ENCODE data around the gene FILIP1. TPM values are rescaled to one million over a fixed set of nuclear protein-coding genes. Genes with fewer than 3 reads are reported as not detected.
"Not testable (repeated sequence)": the region's sequence is repeated elsewhere in the genome, so short reads cannot be mapped to it uniquely, and the experiment has no call there.

FILIP1 gene
- total RNA-seq, 1 experiment from 2014 or later: 2.9 TPM

DNA sequence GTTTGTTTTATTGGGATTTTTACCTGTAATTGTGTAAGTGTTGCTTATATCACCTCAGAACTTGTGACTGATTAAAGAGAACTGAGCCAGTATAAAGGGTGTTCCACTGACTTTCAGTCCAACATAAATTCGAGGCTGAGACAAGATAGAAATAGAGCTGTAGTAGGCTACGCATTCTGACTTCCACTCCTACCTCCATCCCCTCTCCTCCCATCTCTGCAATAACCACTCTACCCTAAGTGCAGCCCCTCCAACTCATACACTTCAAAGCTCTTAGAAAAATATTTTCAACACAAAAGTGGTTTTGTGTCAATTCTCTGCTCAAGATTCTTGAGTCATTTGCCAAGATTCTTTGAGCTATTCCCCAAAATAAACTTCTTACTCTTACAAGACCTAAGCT, 48.7 kb downstream of the FILIP1 start (continued):
- TF ChIP-seq, protein P1, sequence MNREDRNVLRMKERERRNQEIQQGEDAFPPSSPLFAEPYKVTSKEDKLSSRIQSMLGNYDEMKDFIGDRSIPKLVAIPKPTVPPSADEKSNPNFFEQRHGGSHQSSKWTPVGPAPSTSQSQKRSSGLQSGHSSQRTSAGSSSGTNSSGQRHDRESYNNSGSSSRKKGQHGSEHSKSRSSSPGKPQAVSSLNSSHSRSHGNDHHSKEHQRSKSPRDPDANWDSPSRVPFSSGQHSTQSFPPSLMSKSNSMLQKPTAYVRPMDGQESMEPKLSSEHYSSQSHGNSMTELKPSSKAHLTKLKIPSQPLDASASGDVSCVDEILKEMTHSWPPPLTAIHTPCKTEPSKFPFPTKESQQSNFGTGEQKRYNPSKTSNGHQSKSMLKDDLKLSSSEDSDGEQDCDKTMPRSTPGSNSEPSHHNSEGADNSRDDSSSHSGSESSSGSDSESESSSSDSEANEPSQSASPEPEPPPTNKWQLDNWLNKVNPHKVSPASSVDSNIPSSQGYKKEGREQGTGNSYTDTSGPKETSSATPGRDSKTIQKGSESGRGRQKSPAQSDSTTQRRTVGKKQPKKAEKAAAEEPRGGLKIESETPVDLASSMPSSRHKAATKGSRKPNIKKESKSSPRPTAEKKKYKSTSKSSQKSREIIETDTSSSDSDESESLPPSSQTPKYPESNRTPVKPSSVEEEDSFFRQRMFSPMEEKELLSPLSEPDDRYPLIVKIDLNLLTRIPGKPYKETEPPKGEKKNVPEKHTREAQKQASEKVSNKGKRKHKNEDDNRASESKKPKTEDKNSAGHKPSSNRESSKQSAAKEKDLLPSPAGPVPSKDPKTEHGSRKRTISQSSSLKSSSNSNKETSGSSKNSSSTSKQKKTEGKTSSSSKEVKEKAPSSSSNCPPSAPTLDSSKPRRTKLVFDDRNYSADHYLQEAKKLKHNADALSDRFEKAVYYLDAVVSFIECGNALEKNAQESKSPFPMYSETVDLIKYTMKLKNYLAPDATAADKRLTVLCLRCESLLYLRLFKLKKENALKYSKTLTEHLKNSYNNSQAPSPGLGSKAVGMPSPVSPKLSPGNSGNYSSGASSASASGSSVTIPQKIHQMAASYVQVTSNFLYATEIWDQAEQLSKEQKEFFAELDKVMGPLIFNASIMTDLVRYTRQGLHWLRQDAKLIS (CRISPR knock-in tag; IDR thresholded peaks at IDR 0.05; ENCODE audit: borderline replicate concordance): no peak
- TF ChIP-seq CREB1 (CRISPR knock-in tag; IDR thresholded peaks at IDR 0.05): no peak
- TF ChIP-seq ZNF671 (CRISPR knock-in tag; IDR thresholded peaks at IDR 0.05): no peak
- TF ChIP-seq NFE2L1 (CRISPR knock-in tag; IDR thresholded peaks at IDR 0.05): no peak
- TF ChIP-seq, protein P2, sequence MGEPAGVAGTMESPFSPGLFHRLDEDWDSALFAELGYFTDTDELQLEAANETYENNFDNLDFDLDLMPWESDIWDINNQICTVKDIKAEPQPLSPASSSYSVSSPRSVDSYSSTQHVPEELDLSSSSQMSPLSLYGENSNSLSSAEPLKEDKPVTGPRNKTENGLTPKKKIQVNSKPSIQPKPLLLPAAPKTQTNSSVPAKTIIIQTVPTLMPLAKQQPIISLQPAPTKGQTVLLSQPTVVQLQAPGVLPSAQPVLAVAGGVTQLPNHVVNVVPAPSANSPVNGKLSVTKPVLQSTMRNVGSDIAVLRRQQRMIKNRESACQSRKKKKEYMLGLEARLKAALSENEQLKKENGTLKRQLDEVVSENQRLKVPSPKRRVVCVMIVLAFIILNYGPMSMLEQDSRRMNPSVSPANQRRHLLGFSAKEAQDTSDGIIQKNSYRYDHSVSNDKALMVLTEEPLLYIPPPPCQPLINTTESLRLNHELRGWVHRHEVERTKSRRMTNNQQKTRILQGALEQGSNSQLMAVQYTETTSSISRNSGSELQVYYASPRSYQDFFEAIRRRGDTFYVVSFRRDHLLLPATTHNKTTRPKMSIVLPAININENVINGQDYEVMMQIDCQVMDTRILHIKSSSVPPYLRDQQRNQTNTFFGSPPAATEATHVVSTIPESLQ (CRISPR knock-in tag; IDR thresholded peaks at IDR 0.05): no peak
- no peak for TF ChIP-seq MXD4 (CRISPR knock-in tag; IDR thresholded peaks at IDR 0.05; ENCODE audit: borderline replicate concordance)
- TF ChIP-seq, protein P3, sequence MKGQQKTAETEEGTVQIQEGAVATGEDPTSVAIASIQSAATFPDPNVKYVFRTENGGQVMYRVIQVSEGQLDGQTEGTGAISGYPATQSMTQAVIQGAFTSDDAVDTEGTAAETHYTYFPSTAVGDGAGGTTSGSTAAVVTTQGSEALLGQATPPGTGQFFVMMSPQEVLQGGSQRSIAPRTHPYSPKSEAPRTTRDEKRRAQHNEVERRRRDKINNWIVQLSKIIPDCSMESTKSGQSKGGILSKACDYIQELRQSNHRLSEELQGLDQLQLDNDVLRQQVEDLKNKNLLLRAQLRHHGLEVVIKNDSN (CRISPR knock-in tag; IDR thresholded peaks at IDR 0.05): no peak

DNA sequence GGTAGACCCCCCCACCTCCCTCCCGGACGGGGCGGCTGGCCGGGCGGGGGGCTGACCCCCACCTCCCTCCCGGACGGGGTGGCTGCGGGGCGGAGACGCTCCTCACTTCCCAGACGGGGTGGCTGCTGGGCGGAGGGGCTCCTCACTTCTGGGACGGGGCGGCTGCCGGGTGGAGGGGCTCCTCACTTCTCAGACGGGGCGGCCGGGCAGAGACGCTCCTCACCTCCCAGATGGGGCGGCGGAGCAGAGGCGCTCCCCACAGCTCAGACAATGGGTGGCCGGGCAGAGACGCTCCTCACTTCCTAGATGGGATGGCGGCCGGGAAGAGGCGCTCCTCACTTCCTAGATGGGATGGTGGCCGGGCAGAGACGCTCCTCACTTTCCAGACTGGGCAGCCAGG, 51.7 kb downstream of the FILIP1 start:
- H3K4me1 Mint-ChIP-seq; POLR2A ChIA-PET; CTCF ChIA-PET; H3K9me3 Mint-ChIP-seq; H3K4me3 Mint-ChIP-seq; H3K36me3 Mint-ChIP-seq; DNase-seq (ENCODE audit: low spot score); ATAC-seq; H3K27me3 Mint-ChIP-seq (ENCODE audit: low read depth); H3K27ac Mint-ChIP-seq: not testable (repeated sequence)

DNA sequence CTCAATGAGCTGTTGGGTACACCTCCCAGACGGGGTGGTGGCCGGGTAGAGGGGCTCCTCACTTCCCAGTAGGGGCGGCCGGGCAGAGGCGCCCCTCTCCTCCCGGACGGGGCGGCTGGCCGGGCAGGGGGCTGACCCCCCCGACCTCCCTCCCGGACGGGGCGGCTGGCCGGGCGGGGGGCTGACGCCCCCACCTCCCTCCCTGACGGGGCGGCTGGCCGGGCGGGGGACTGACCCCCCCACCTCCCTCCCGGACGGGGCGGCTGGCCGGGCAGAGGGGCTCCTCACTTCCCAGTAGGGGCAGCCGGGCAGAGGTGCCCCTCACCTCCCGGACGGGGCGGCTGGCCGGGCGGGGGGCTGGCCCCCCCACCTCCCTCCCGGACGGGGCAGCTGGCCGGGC, 52.1 kb downstream of the FILIP1 start:
- H3K27me3 Mint-ChIP-seq (ENCODE audit: low read depth); H3K4me3 Mint-ChIP-seq; CTCF ChIA-PET; H3K9me3 Mint-ChIP-seq; H3K4me1 Mint-ChIP-seq; DNase-seq (ENCODE audit: low spot score); H3K27ac Mint-ChIP-seq; H3K36me3 Mint-ChIP-seq; POLR2A ChIA-PET; ATAC-seq: not testable (repeated sequence)

DNA sequence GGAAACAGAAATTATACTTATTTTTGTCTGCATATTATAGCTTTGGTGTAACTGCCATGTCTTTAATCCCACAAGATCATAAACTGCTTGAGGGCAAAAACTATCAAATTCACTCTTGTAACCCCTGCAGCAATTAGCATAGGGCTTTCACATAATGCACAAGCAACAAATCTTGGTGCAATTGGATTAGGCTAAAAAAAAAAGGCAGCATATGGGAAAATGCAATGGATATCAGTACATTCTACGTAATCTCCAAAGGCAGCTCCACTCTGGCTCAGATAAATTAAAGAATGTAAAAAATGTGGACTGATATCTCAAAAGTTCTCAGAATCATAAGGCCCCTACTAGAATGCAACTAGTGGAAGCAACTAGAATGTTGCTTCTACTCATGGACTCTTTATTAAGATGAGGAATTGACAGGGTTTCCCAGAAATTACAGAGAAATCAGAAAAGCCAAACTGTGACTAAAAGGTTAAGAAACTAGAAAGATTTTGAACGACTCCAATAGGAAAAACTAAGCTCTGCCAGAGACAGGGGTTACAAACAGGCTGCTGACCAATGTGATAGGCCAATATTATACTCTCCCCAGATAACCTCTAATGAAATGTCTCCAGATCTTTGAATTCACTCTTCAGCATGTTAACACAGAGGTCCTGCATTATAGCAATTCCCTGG, 55.0 kb downstream of the FILIP1 start:
- H3K36me3 Mint-ChIP-seq: peaks cover 3% of the 10 kb centered on the region
- DNase-seq (ENCODE audit: low spot score) (no peak), ATAC-seq (no peak)
- ChIA-PET CTCF (no interaction called here), POLR2A (no interaction called here)
- H3K4me1 Mint-ChIP-seq: no peaks in the 10 kb centered on the region
- H3K9me3 Mint-ChIP-seq: peaks cover 7% of the 10 kb centered on the region
- H3K27me3 Mint-ChIP-seq (ENCODE audit: low read depth): no peaks in the 10 kb centered on the region
- H3K4me3 Mint-ChIP-seq: no peak overlapping the region
- H3K27ac Mint-ChIP-seq: no peak overlapping the region
- TF ChIP-seq ESRRA (CRISPR knock-in tag; IDR thresholded peaks at IDR 0.05; ENCODE audit: borderline replicate concordance) (no peak), ZNF416 (CRISPR knock-in tag; IDR thresholded peaks at IDR 0.05) (no peak), FOXJ3 (CRISPR knock-in tag; IDR thresholded peaks at IDR 0.05; ENCODE audit: borderline replicate concordance) (no peak), MXD4 (CRISPR knock-in tag; IDR thresholded peaks at IDR 0.05; ENCODE audit: borderline replicate concordance) (no peak), ELF4 (CRISPR knock-in tag; IDR thresholded peaks at IDR 0.05; ENCODE audit: low read depth) (no peak), HMGA2 (CRISPR knock-in tag; IDR thresholded peaks at IDR 0.05) (no peak)
